Measurements from ENCODE around the gene SENP5. TPM values are rescaled to one million over a fixed set of nuclear protein-coding genes. Genes with fewer than 3 reads are reported as not detected.

SENP5 gene
- total and polyA plus RNA-seq, 9 of the 15 experiments (the other 6 are each of a cell fraction or from before 2014, with no cell fraction given) = 18.3 to 59.7 (median 35.8) TPM

DNA sequence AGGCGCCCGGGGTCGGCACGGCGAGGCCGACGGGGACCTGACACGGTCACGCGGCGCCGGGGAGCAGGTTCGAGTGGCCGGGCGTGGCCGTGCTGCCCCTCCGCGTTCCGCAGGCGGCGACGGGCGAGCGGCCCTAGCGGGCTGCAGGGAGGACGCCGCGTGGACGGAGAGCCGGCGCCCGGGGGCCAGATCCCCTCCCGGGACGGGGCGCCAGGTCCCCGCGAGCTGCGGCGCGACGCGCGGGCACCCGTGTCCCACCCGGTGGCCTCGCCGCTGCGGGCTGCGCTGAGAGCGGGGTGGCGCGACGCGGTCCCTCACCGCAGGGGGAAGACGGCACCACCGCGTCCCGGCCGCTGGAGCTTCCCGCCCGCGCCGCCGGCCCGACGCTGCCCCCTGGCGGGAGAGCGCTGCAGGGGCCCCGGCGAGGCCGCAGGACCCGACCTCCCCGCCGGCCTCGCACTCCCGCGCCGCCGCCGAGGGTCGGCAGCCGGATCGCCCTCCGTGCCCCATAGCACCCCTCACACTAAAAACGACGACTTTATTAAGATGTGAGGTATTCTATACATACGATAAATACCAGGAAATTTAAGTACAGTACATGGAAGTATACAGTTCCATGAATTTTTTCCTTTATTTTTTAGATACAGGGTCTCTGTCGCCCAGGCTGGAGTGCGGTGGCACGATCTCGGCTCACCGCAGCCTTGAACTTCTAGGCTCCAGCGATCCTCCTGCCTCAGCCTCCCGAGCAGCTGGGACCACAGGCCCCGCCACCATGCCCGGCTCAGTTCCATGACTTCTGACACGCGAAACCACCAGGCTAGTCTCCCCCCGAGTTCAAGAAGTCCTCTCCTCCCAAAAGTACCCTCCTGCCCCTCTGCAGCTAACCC, 102.2 kb downstream of the SENP5 start (continued):
- TF ChIP-seq, protein P1, sequence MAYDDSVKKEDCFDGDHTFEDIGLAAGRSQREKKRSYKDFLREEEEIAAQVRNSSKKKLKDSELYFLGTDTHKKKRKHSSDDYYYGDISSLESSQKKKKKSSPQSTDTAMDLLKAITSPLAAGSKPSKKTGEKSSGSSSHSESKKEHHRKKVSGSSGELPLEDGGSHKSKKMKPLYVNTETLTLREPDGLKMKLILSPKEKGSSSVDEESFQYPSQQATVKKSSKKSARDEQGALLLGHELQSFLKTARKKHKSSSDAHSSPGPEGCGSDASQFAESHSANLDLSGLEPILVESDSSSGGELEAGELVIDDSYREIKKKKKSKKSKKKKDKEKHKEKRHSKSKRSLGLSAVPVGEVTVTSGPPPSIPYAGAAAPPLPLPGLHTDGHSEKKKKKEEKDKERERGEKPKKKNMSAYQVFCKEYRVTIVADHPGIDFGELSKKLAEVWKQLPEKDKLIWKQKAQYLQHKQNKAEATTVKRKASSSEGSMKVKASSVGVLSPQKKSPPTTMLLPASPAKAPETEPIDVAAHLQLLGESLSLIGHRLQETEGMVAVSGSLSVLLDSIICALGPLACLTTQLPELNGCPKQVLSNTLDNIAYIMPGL (CRISPR knock-in tag; IDR thresholded peaks at IDR 0.05) = peak; percentile 94
- TF ChIP-seq, protein P2, sequence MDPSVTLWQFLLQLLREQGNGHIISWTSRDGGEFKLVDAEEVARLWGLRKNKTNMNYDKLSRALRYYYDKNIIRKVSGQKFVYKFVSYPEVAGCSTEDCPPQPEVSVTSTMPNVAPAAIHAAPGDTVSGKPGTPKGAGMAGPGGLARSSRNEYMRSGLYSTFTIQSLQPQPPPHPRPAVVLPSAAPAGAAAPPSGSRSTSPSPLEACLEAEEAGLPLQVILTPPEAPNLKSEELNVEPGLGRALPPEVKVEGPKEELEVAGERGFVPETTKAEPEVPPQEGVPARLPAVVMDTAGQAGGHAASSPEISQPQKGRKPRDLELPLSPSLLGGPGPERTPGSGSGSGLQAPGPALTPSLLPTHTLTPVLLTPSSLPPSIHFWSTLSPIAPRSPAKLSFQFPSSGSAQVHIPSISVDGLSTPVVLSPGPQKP (CRISPR knock-in tag; IDR thresholded peaks at IDR 0.05) = 0 out of 2 replicates have a peak, but pooled peaks have one; percentile 40
- TF ChIP-seq ZFX (CRISPR knock-in tag; IDR thresholded peaks at IDR 0.05) = peak; percentile 57
- peak; percentile 78 to 90 for TF ChIP-seq RAD21 (CRISPR knock-in tag; conservative IDR thresholded peaks at IDR 0.05 in 1 of 2, IDR thresholded peaks at IDR 0.05 in 1 of 2)
- TF ChIP-seq, protein P3, sequence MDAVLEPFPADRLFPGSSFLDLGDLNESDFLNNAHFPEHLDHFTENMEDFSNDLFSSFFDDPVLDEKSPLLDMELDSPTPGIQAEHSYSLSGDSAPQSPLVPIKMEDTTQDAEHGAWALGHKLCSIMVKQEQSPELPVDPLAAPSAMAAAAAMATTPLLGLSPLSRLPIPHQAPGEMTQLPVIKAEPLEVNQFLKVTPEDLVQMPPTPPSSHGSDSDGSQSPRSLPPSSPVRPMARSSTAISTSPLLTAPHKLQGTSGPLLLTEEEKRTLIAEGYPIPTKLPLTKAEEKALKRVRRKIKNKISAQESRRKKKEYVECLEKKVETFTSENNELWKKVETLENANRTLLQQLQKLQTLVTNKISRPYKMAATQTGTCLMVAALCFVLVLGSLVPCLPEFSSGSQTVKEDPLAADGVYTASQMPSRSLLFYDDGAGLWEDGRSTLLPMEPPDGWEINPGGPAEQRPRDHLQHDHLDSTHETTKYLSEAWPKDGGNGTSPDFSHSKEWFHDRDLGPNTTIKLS (IDR thresholded peaks at IDR 0.05; ENCODE audit: borderline replicate concordance, low read depth) = peak; percentile 83; the same call in 1 of the 2 replicates
- peak; percentile 93 for TF ChIP-seq CXXC5 (CRISPR knock-in tag; IDR thresholded peaks at IDR 0.05)
- TF ChIP-seq ZNF282 (CRISPR knock-in tag; IDR thresholded peaks at IDR 0.05) = peak; percentile 59; the same call in 1 of the 2 replicates
- TF ChIP-seq MAZ (CRISPR knock-in tag; conservative IDR thresholded peaks at IDR 0.05 in 1 of 2, IDR thresholded peaks at IDR 0.05 in 1 of 2) = peak in 1 of 2 experiments; percentile 73; a peak in 2 of 4 replicates
- TF ChIP-seq, protein P4, sequence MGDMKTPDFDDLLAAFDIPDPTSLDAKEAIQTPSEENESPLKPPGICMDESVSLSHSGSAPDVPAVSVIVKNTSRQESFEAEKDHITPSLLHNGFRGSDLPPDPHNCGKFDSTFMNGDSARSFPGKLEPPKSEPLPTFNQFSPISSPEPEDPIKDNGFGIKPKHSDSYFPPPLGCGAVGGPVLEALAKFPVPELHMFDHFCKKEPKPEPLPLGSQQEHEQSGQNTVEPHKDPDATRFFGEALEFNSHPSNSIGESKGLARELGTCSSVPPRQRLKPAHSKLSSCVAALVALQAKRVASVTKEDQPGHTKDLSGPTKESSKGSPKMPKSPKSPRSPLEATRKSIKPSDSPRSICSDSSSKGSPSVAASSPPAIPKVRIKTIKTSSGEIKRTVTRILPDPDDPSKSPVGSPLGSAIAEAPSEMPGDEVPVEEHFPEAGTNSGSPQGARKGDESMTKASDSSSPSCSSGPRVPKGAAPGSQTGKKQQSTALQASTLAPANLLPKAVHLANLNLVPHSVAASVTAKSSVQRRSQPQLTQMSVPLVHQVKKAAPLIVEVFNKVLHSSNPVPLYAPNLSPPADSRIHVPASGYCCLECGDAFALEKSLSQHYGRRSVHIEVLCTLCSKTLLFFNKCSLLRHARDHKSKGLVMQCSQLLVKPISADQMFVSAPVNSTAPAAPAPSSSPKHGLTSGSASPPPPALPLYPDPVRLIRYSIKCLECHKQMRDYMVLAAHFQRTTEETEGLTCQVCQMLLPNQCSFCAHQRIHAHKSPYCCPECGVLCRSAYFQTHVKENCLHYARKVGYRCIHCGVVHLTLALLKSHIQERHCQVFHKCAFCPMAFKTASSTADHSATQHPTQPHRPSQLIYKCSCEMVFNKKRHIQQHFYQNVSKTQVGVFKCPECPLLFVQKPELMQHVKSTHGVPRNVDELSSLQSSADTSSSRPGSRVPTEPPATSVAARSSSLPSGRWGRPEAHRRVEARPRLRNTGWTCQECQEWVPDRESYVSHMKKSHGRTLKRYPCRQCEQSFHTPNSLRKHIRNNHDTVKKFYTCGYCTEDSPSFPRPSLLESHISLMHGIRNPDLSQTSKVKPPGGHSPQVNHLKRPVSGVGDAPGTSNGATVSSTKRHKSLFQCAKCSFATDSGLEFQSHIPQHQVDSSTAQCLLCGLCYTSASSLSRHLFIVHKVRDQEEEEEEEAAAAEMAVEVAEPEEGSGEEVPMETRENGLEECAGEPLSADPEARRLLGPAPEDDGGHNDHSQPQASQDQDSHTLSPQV (IDR thresholded peaks at IDR 0.05) = peak; percentile 75
- peak; percentile 35; the same call in 1 of the 2 replicates for TF ChIP-seq HSF4 (CRISPR knock-in tag; IDR thresholded peaks at IDR 0.05; ENCODE audit: borderline replicate concordance)
- peak; percentile 85 for TF ChIP-seq E2F3 (CRISPR knock-in tag; IDR thresholded peaks at IDR 0.05)
- peak; percentile 53; the same call in 1 of the 2 replicates for TF ChIP-seq PHF8 (IDR thresholded peaks at IDR 0.05; ENCODE audit: borderline replicate concordance, low read length)
- TF ChIP-seq, protein P5, sequence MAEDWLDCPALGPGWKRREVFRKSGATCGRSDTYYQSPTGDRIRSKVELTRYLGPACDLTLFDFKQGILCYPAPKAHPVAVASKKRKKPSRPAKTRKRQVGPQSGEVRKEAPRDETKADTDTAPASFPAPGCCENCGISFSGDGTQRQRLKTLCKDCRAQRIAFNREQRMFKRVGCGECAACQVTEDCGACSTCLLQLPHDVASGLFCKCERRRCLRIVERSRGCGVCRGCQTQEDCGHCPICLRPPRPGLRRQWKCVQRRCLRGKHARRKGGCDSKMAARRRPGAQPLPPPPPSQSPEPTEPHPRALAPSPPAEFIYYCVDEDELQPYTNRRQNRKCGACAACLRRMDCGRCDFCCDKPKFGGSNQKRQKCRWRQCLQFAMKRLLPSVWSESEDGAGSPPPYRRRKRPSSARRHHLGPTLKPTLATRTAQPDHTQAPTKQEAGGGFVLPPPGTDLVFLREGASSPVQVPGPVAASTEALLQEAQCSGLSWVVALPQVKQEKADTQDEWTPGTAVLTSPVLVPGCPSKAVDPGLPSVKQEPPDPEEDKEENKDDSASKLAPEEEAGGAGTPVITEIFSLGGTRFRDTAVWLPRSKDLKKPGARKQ (CRISPR knock-in tag; IDR thresholded peaks at IDR 0.05) = 0 out of 2 replicates have a peak, but pooled peaks have one; percentile 14
- no peak for TF ChIP-seq SIRT6 (IDR thresholded peaks at IDR 0.05; ENCODE audit: low read depth, low read length)

Data from K562 (cell line).